IMR-90 (cell line): ENCODE results near the gene CRYBA2. TPM values are rescaled to one million over a fixed set of nuclear protein-coding genes. Genes with fewer than 3 reads are reported as not detected.

Experiments
- ATAC-seq: fragments of 200-7000 bp; cut with Tn5 transposase; 2 replicates; pipeline ENCODE4 v1.9.1; 2020; ENCODE audit warnings: low read depth, mild to moderate bottlenecking, moderate library complexity
- BruUV-seq: library from RNA; stranded (reverse); fragments of 400-500 nt; replicated peaks from 2 replicates; lab custom pipeline; 2021; lab: Mats Ljungman, UMichigan
- CTCF ChIA-PET: fragments of 300-600 bp; formaldehyde crosslinking; extraction: SDS; loops from one replicate; lab custom pipeline; 2021; ENCODE audit warnings: antibody characterized with exemption; lab: Yijun Ruan, JAX
- POLR2A ChIA-PET: fragments of 300-600 bp; sonication (Branson Sonifier 250); formaldehyde crosslinking; loops from one replicate; lab custom pipeline; 2022; ENCODE audit warnings: antibody characterized with exemption; ENCODE audit not compliant: unreplicated experiment; lab: Charles Lee
- DNase-seq: peaks from one replicate; pipeline ENCODE4 v3.0.0; 2013
- H2AFZ ChIP-seq: replicated peaks from 2 replicates; pipeline ENCODE3; 2013; ENCODE audit warnings: low read length, mild to moderate bottlenecking; ENCODE audit not compliant: poor library complexity
- H2AK5ac ChIP-seq: 2 replicates; pipeline ENCODE4 v1.6.1; 2013; ENCODE audit warnings: low read depth, low read length, inconsistent platforms
- H2AK9ac ChIP-seq: replicated peaks from 2 replicates; pipeline ENCODE3; 2013; ENCODE audit warnings: mild to moderate bottlenecking, low read depth, low read length, moderate library complexity; ENCODE audit not compliant: poor library complexity
- H2BK120ac ChIP-seq: 2 replicates; pipeline ENCODE4 v1.6.1; 2013; ENCODE audit warnings: low read depth, low read length, inconsistent platforms
- H2BK15ac ChIP-seq: 3 replicates; pipeline ENCODE4 v1.6.1; 2013; ENCODE audit warnings: low read depth, low read length, inconsistent platforms
- H2BK20ac ChIP-seq: 2 replicates; pipeline ENCODE4 v1.6.1; 2013; ENCODE audit warnings: low read depth, mild to moderate bottlenecking, inconsistent platforms, low read length, moderate library complexity
- H2BK5ac ChIP-seq: 2 replicates; pipeline ENCODE4 v1.6.1; 2013; ENCODE audit warnings: mild to moderate bottlenecking, low read depth, low read length, inconsistent platforms; ENCODE audit not compliant: poor library complexity, severe bottlenecking
- H3K14ac ChIP-seq: replicated peaks from 2 replicates; pipeline ENCODE4 v1.6.1; 2013; ENCODE audit warnings: low read depth, low read length, inconsistent platforms
- H3K18ac ChIP-seq: 2 replicates; pipeline ENCODE4 v1.6.1; 2013; ENCODE audit warnings: low read depth, low read length, control low read depth
- H3K23ac ChIP-seq: 2 replicates; pipeline ENCODE4 v1.6.1; 2013; ENCODE audit warnings: low read depth, low read length, inconsistent platforms
- H3K27ac ChIP-seq: 2 replicates; pipeline ENCODE4 v1.5.1; 2013; ENCODE audit warnings: mild to moderate bottlenecking, control low read depth, low read length; ENCODE audit not compliant: insufficient read depth
- H3K27me3 ChIP-seq: 2 replicates; pipeline ENCODE4 v1.6.1; 2013; ENCODE audit warnings: low read length; ENCODE audit not compliant: control insufficient read depth, insufficient read depth
- H3K36me3 ChIP-seq: 2 replicates; pipeline ENCODE4 v1.6.1; 2013; ENCODE audit warnings: low read length, mixed read lengths; ENCODE audit not compliant: control insufficient read depth, insufficient read depth
- H3K4ac ChIP-seq: 2 replicates; pipeline ENCODE4 v1.6.1; 2013; ENCODE audit warnings: low read depth, low read length, inconsistent platforms
- H3K4me1 ChIP-seq: 2 replicates; pipeline ENCODE4 v1.6.1; 2013; ENCODE audit warnings: low read length, mixed read lengths; ENCODE audit not compliant: control insufficient read depth, insufficient read depth
- H3K4me2 ChIP-seq: 2 replicates; pipeline ENCODE4 v1.6.1; 2013; ENCODE audit warnings: low read depth, mild to moderate bottlenecking, control low read depth, low read length, moderate library complexity
- H3K4me3 ChIP-seq: 2 replicates; pipeline ENCODE4 v1.5.1; 2013; ENCODE audit warnings: low read depth, mild to moderate bottlenecking, control low read depth, low read length, moderate library complexity; ENCODE audit not compliant: insufficient read depth
- H3K56ac ChIP-seq: 2 replicates; pipeline ENCODE4 v1.6.1; 2013; ENCODE audit warnings: low read length, inconsistent platforms; ENCODE audit not compliant: insufficient read depth; ENCODE audit errors: extremely low read depth
- H3K79me1 ChIP-seq, 2 experiments: 2 replicates each; pipeline ENCODE4 v1.6.1; 2013; ENCODE audit warnings: low read length in 2 of 2, inconsistent platforms in 1 of 2, low read depth in 1 of 2
- H3K9ac ChIP-seq: 2 replicates; pipeline ENCODE4 v1.6.1; 2013; ENCODE audit warnings: low read depth, low read length, control low read depth
- H3K9me1 ChIP-seq: 2 replicates; pipeline ENCODE4 v1.6.1; 2013; ENCODE audit warnings: low read length, inconsistent platforms; ENCODE audit not compliant: insufficient read depth
- H3K9me3 ChIP-seq: 2 replicates; pipeline ENCODE4 v1.6.1; 2013; ENCODE audit warnings: low read length; ENCODE audit not compliant: control insufficient read depth, insufficient read depth
- H4K20me1 ChIP-seq: 2 replicates; pipeline ENCODE4 v1.6.1; 2013; ENCODE audit warnings: low read length, inconsistent platforms; ENCODE audit not compliant: insufficient read depth
- H4K5ac ChIP-seq: 2 replicates; pipeline ENCODE4 v1.6.1; 2013; ENCODE audit warnings: mild to moderate bottlenecking, low read depth, low read length, control low read depth
- H4K8ac ChIP-seq, 2 experiments: 2 replicates each; pipeline ENCODE4 v1.6.1; 2013; ENCODE audit warnings: low read depth in 2 of 2, low read length in 2 of 2, control low read depth in 1 of 2, inconsistent platforms in 1 of 2
- H4K91ac ChIP-seq: 2 replicates; pipeline ENCODE4 v1.6.1; 2013; ENCODE audit warnings: low read depth, low read length, inconsistent platforms; ENCODE audit not compliant: insufficient read depth
- BHLHE40 ChIP-seq: fragments of 150-350 bp; IDR thresholded peaks from 2 replicates; pipeline ENCODE4 v1.6.1; 2016; ENCODE audit warnings: mild to moderate bottlenecking, low read depth, low read length
- CHD1 ChIP-seq: IDR thresholded peaks from 2 replicates; pipeline ENCODE4 v1.6.1; 2012; ENCODE audit warnings: low read depth, low read length, improper control_type of control experiment
- FOS ChIP-seq: fragments of 150-350 bp; IDR thresholded peaks from 2 replicates; pipeline ENCODE4 v1.6.1; 2016; ENCODE audit warnings: low read depth, low read length
- MAFK ChIP-seq: IDR thresholded peaks from 2 replicates; pipeline ENCODE4 v1.6.1; 2012; ENCODE audit warnings: low read depth, low read length, improper control_type of control experiment
- MAZ ChIP-seq: IDR thresholded peaks from 2 replicates; pipeline ENCODE4 v1.6.1; 2012; ENCODE audit warnings: low read depth, mild to moderate bottlenecking, low read length, improper control_type of control experiment, moderate library complexity, borderline replicate concordance
- MXI1 ChIP-seq: IDR thresholded peaks from 2 replicates; pipeline ENCODE4 v1.6.1; 2012; ENCODE audit warnings: low read depth, mild to moderate bottlenecking, low read length, moderate library complexity, borderline replicate concordance
- NFE2L2 ChIP-seq: fragments of 150-350 bp; IDR thresholded peaks from 2 replicates; pipeline ENCODE4 v1.6.1; 2016; ENCODE audit warnings: low read depth, mild to moderate bottlenecking, low read length
- POLR2A ChIP-seq: IDR thresholded peaks from 2 replicates; pipeline ENCODE4 v1.6.1; 2012; ENCODE audit warnings: mild to moderate bottlenecking, low read depth, low read length
- RAD21 ChIP-seq: IDR thresholded peaks from 2 replicates; pipeline ENCODE4 v1.6.1; 2012; ENCODE audit warnings: low read length, improper control_type of control experiment
- RCOR1 ChIP-seq: IDR thresholded peaks from 2 replicates; pipeline ENCODE4 v1.6.1; 2012; ENCODE audit warnings: mild to moderate bottlenecking, low read length, improper control_type of control experiment; ENCODE audit not compliant: insufficient replicate concordance
- RFX5 ChIP-seq: IDR thresholded peaks from 2 replicates; pipeline ENCODE4 v1.8.0; 2012; ENCODE audit warnings: low read depth, mild to moderate bottlenecking, low read length, moderate library complexity
- SMC3 ChIP-seq: fragments of 150-350 bp; IDR thresholded peaks from 2 replicates; pipeline ENCODE4 v1.6.1; 2016; ENCODE audit warnings: low read depth, mild to moderate bottlenecking, antibody characterized with exemption, low read length, moderate library complexity
- WGBS, 2 experiments: methylation state at CpG; one replicate each; pipeline versions ENCODE4 v1.1.5 to v1.1.7; 2013; ENCODE audit warnings: missing lambda C conversion rate in 2 of 2; ENCODE audit not compliant: insufficient read length in 1 of 2; ENCODE audit errors: extremely low coverage in 2 of 2; 5-methylcytosine and 5-hydroxymethylcytosine counted together
- dilution Hi-C: fragments of 300-500 bp; cut with HindIII; formaldehyde crosslinking; loops from one replicate; pipeline ENCODE4 v1.14.3; 2018; ENCODE audit warnings: low sequenced_read_pairs; ENCODE audit not compliant: unreplicated experiment
- in situ Hi-C: fragments of 300-500 bp; cut with MboI; formaldehyde crosslinking; loops from 3 replicates; pipeline ENCODE4 v1.14.3; 2019; ENCODE audit warnings: low sequenced_read_pairs, inconsistent platforms, mixed read lengths
- intact Hi-C: fragments of 100-400 bp; cut with micrococcal nuclease; formaldehyde crosslinking; loops from 2 replicates; pipeline ENCODE4 v1.10.0; 2022
- polyA plus RNA-seq, 3 experiments: library from polyadenylated mRNA; depleted of rRNA; stranded (reverse); fragments of >200 nt; gene quantifications; 2 replicates each; pipeline ENCODE4 v1.2.3, GENCODE V29; 2012; ENCODE audit warnings: low replicate concordance in 1 of 3
- total RNA-seq: library from RNA; depleted of rRNA; stranded (reverse); fragments of >200 nt; gene quantifications from 2 replicates; pipeline ENCODE4 v1.2.3, GENCODE V29; 2012
- TF ChIP-seq, protein P1 (sequence below): conservative IDR thresholded peaks from 2 replicates; pipeline ENCODE4 v1.5.1; 2012; ENCODE audit warnings: mild to moderate bottlenecking, low read depth, low read length, improper control_type of control experiment
- TF ChIP-seq, protein P2 (sequence below): fragments of 150-350 bp; IDR thresholded peaks from 2 replicates; pipeline ENCODE4 v1.6.1; 2016; ENCODE audit warnings: low read depth, mild to moderate bottlenecking, low read length, moderate library complexity, borderline replicate concordance

CRYBA2 gene
- total and polyA plus RNA-seq, 2 of the 4 experiments (the other 2 are of a cell fraction), result not detected

- Histone ChIP-seq H3K9me3 (no peaks in the 10 kb centered on the region), H3K23ac (no peak overlapping the region), H4K5ac (no peak overlapping the region), H3K27me3 (peaks cover 68% of the 10 kb centered on the region), H2AFZ (peak overlapping the region; percentile 23), H3K56ac (no peak overlapping the region), H3K9ac (no peak overlapping the region), H2BK120ac (no peak overlapping the region), H2AK5ac (no peak overlapping the region), H2BK20ac (no peak overlapping the region), H3K9me1 (no peaks in the 10 kb centered on the region), H4K91ac (no peak overlapping the region), H3K79me1 (no peaks in the 10 kb centered on the region), H2BK15ac (no peak overlapping the region), H2BK5ac (no peak overlapping the region), H2AK9ac (no peak overlapping the region), H3K36me3 (no peaks in the 10 kb centered on the region), H3K4me2 (no peak overlapping the region), H4K20me1 (no peaks in the 10 kb centered on the region), H3K4me3 (no peak overlapping the region), H4K8ac (no peak overlapping the region), H3K14ac (no peak overlapping the region), H3K18ac (no peak overlapping the region), H3K4ac (no peak overlapping the region), H3K27ac (no peak overlapping the region), H3K4me1 (no peaks in the 10 kb centered on the region)
- ATAC-seq (no peak), DNase-seq (no peak)
- dilution Hi-C loops (no loop called here), in situ Hi-C loops (no loop called here), intact Hi-C loops (no loop called here)
- no TSS peak for BruUV-seq
- TF ChIP-seq NFE2L2 (no peak), POLR2A (no peak), FOS (no peak), RFX5 (no peak), CHD1 (no peak), RAD21 (no peak), SMC3 (no peak), MXI1 (no peak), MAFK (no peak), BHLHE40 (no peak), RCOR1 (no peak), MAZ (no peak)
- TF ChIP-seq, protein P1, sequence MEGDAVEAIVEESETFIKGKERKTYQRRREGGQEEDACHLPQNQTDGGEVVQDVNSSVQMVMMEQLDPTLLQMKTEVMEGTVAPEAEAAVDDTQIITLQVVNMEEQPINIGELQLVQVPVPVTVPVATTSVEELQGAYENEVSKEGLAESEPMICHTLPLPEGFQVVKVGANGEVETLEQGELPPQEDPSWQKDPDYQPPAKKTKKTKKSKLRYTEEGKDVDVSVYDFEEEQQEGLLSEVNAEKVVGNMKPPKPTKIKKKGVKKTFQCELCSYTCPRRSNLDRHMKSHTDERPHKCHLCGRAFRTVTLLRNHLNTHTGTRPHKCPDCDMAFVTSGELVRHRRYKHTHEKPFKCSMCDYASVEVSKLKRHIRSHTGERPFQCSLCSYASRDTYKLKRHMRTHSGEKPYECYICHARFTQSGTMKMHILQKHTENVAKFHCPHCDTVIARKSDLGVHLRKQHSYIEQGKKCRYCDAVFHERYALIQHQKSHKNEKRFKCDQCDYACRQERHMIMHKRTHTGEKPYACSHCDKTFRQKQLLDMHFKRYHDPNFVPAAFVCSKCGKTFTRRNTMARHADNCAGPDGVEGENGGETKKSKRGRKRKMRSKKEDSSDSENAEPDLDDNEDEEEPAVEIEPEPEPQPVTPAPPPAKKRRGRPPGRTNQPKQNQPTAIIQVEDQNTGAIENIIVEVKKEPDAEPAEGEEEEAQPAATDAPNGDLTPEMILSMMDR, result no peak
- TF ChIP-seq, protein P2, sequence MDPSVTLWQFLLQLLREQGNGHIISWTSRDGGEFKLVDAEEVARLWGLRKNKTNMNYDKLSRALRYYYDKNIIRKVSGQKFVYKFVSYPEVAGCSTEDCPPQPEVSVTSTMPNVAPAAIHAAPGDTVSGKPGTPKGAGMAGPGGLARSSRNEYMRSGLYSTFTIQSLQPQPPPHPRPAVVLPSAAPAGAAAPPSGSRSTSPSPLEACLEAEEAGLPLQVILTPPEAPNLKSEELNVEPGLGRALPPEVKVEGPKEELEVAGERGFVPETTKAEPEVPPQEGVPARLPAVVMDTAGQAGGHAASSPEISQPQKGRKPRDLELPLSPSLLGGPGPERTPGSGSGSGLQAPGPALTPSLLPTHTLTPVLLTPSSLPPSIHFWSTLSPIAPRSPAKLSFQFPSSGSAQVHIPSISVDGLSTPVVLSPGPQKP, result no peak
- WGBS, 2 experiments, result no CpG with 5 or more reads among the region's 11 CpGs
- ChIA-PET CTCF (no interaction called here), POLR2A (no interaction called here)
Measured at GRCh38 chr2:219024059-219024458, 30.8 kb upstream of the CRYBA2 start.
